AG20443 (cell line): ENCODE measurements around the gene CACNG8.
"Not testable (repeated sequence)": the region's sequence is repeated elsewhere in the genome, so short reads cannot be mapped to it uniquely, and the experiment has no call there.

ENCODE experiments used
- DNase-seq: peaks from one replicate; pipeline ENCODE4 v3.0.0; 2012; ENCODE audit warnings: low spot score, mixed read lengths

CACNG8 gene

GRCh38 chr19:53962887-53963431, at the start of gene CACNG8:
CACNG8 (plus strand) TSS chr19:53962937.
- DNase-seq = no peak

- no peak for DNase-seq
Measured at GRCh38 chr19:53915000-53915399, 47.7 kb upstream of the CACNG8 start.

- no peak for DNase-seq
Measured at GRCh38 chr19:53916004-53916403, 46.7 kb upstream of the CACNG8 start.

GRCh38 chr19:53917356-53917755, 45.4 kb upstream of the CACNG8 start:
- DNase-seq = no peak

GRCh38 chr19:53927739-53928138, 35.0 kb upstream of the CACNG8 start:
- peak; percentile 73 for DNase-seq

- DNase-seq = no peak
Measured at GRCh38 chr19:53936029-53936428, 26.7 kb upstream of the CACNG8 start.

GRCh38 chr19:53942001-53942786, 20.5 kb upstream of the CACNG8 start:
- DNase-seq = no peak

GRCh38 chr19:53944416-53944815, 18.3 kb upstream of the CACNG8 start:
- DNase-seq = no peak

GRCh38 chr19:53944933-53945332, 17.8 kb upstream of the CACNG8 start:
- no peak for DNase-seq

GRCh38 chr19:53945441-53945840, 17.3 kb upstream of the CACNG8 start:
- no peak for DNase-seq

GRCh38 chr19:53945998-53946397, 16.7 kb upstream of the CACNG8 start:
- no peak for DNase-seq

- DNase-seq = no peak
Measured at GRCh38 chr19:53947624-53948023, 15.1 kb upstream of the CACNG8 start.

- not testable (repeated sequence) for DNase-seq
Measured at GRCh38 chr19:53948611-53949010, 14.1 kb upstream of the CACNG8 start.

GRCh38 chr19:53951436-53951835, 11.3 kb upstream of the CACNG8 start:
- no peak for DNase-seq

- DNase-seq = no peak
Measured at GRCh38 chr19:53951947-53952346, 10.8 kb upstream of the CACNG8 start.

GRCh38 chr19:53953383-53953782, 9.4 kb upstream of the CACNG8 start:
- no peak for DNase-seq

- DNase-seq = no peak
Measured at GRCh38 chr19:53957448-53958167, 5.1 kb upstream of the CACNG8 start.

- no peak for DNase-seq
Measured at GRCh38 chr19:53958168-53958571, 4.6 kb upstream of the CACNG8 start.

GRCh38 chr19:53958823-53959757, 3.6 kb upstream of the CACNG8 start:
- DNase-seq = no peak

GRCh38 chr19:53960187-53960586, 2.5 kb upstream of the CACNG8 start:
- no peak for DNase-seq

GRCh38 chr19:53960886-53961285, 1.9 kb upstream of the CACNG8 start:
- no peak for DNase-seq
